ENCODE data around the gene ERAP2. TPM values are rescaled to one million over a fixed set of nuclear protein-coding genes. Genes with fewer than 3 reads are reported as not detected.

The ERAP2 gene
- total RNA-seq, 6 experiments from 2014 or later, result 1.5 to 13.3 (median 8.4) TPM

DNA sequence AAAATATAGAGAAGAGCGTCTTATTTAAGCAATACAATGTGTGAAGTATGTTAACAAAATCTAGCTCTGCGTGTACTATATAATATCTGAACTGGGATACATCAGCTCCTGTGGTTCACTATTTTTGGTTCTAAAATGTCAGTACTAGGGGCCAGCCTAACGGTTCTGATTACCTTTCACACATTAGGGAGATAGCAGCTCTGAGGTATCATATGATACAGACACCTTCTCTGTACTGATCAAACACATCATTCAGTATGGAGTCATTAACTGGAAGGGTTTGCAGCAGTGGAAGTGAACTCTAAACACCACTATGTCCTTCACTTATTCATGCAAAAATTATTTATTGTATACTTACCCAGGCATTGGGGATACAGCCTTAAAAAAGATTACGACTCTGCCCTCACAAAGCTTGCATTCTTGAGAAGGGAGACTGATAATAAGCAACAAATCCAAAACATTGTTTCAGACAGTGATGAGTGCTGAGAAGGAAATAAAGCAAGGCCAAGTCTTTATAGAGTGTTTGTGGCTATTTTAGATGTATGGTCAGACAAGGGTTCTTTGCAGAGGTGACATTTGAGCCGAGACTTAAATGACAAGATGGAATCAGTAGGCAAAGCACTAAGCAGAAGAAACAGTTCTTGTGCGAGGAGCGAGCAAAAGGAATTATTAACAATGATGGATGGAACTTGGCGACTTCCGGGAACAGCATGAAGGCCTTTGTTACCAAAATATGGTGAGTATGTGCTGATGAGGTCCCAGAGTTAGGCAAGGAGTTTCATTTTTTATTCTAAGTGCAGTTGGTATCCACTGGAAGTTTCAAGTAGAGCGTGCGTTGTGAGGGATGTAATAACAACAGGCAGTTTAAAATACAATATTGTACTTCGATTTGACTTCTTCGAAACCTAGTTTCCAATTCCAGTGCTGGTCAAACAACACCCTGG, 57.7 kb downstream of the ERAP2 start:
- H3K4me3 ChIP-seq, result peak overlapping the region; percentile 81 to 87 (median 86)
- H3K27me3 ChIP-seq, result no peaks in the 10 kb centered on the region
- peak overlapping the region; percentile 89 to 97 (median 92) for H3K27ac ChIP-seq
- 17% methylated on average over 13 of the region's 13 CpGs for WGBS (ENCODE audit: insufficient coverage, low coverage, low lambda C conversion rate, missing lambda C conversion rate)
- peaks cover 0 to 20% (median 7%) of the 10 kb centered on the region in 4 donors for H3K4me1 ChIP-seq
- H3K36me3 ChIP-seq, result no peaks in the 10 kb centered on the region
- H3K9me3 ChIP-seq, result peaks cover 0 to 2% (median 0%) of the 10 kb centered on the region in 4 donors
- DNase-seq (no peak), ATAC-seq (no peak)
- TF ChIP-seq POLR2A (IDR thresholded peaks at IDR 0.05), result no peak
- TF ChIP-seq, protein P1, sequence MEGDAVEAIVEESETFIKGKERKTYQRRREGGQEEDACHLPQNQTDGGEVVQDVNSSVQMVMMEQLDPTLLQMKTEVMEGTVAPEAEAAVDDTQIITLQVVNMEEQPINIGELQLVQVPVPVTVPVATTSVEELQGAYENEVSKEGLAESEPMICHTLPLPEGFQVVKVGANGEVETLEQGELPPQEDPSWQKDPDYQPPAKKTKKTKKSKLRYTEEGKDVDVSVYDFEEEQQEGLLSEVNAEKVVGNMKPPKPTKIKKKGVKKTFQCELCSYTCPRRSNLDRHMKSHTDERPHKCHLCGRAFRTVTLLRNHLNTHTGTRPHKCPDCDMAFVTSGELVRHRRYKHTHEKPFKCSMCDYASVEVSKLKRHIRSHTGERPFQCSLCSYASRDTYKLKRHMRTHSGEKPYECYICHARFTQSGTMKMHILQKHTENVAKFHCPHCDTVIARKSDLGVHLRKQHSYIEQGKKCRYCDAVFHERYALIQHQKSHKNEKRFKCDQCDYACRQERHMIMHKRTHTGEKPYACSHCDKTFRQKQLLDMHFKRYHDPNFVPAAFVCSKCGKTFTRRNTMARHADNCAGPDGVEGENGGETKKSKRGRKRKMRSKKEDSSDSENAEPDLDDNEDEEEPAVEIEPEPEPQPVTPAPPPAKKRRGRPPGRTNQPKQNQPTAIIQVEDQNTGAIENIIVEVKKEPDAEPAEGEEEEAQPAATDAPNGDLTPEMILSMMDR (IDR thresholded peaks at IDR 0.05), result no peak
- intact Hi-C loops (cut with DNase I), result no loop called here

DNA sequence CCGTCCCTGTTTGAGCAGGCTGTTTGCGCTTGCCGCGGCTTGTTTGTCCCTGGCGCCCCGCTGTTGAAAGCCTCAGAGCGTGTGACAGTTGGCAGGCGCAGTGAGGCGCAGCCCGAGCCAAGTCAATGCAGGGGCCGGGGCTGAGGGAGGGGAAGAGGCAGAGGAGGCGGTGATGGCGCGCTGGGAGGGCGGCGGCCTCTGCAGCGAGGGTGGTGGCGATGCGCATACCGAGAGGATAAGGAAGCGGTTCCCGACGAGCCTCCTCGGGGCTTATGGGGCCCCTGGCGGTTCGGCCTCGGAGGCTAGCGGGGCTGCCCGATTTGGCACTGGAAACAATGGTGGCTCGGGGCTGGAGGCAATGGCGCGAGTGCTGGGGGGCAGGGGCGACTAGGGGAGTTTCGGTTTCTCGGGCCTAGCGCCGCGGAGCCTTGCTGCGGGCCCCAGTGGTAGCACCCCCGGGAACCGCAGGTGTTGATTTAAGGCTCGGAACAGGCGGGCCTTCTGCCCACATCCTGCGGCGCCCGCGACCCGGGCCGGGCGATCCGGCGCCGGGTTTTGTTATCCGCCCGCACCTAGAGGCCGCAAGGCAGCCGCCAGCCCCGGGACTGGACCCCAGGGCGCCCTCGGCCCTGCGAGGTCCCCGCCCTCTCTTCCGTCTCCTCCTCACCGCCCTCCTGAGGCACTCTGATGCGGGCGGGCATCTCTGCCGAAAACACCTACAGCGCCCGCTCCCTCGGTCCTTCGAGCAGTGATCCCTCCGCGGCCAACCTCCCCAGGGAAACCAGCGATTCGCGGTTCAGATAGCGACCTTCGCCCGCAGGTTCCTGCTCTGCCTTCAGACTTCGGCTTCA, 58.6 kb downstream of the ERAP2 start:
- ATAC-seq (peak; percentile 81 to 89 (median 84)), DNase-seq (peak; percentile 93 to 97 (median 96))
- peaks cover 0 to 2% (median 0%) of the 10 kb centered on the region in 4 donors for H3K9me3 ChIP-seq
- peaks cover 0 to 20% (median 7%) of the 10 kb centered on the region in 4 donors for H3K4me1 ChIP-seq
- H3K27ac ChIP-seq, result peak overlapping the region; percentile 89 to 97 (median 92)
- no peaks in the 10 kb centered on the region for H3K36me3 ChIP-seq
- H3K27me3 ChIP-seq, result no peaks in the 10 kb centered on the region
- under 1% methylated on average over 18 of the region's 80 CpGs for WGBS (ENCODE audit: insufficient coverage, low coverage, low lambda C conversion rate, missing lambda C conversion rate)
- peak overlapping the region; percentile 81 to 87 (median 86) for H3K4me3 ChIP-seq
- intact Hi-C loops (cut with DNase I), result no loop called here
- peak; percentile 87 for TF ChIP-seq POLR2A (IDR thresholded peaks at IDR 0.05)
- TF ChIP-seq, protein P1 (IDR thresholded peaks at IDR 0.05), result peak in 2 of 4 donors; percentile 12 to 25

DNA sequence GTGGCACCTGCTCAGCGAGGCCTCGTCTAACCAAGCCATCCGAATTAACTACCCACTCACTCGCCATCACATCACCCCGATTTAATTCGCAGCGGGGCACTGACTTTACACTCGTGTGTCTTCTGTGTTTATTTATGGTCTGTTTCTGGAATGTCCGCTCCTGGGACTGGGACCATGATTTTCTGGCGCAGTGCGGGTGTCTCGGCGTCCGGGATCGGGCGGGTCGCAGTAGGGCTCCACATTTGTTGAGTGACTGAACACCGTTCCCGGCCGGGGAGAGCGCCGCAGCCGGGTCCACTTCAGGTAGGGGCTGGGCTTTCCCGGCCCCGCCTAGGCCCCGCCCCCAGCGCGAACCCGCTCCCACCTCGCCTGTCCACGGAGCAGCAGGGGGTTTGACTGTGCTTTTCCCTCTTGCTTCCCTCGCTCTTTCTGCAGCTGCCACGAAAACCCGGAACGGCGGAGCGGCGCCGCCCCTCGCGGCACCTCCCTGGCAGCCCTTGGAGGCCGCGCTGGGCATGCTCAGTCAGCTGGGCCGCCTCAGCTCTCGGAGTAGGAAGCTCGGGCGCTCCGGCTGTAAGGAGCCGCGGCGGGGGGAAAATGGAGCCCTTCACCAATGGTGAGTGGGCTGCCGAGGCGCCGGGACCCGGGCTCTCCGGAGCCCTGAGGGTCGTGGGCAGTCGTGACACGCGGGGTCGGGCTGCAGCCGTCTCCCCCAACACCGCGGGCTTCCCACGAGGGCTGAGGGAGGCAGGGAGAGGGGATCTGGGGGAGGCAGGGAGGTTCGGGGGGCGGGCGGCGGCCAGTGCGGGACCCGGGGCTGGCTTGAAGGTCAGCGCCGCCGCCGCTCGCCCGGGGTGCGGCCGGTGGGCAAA, 59.5 kb downstream of the ERAP2 start, which contains the start of gene LNPEP:
Gene LNPEP (plus strand): TSS at position 522 of the 872 bp plus-strand sequence. CDS start 76 bp downstream, at position 598.
- Histone ChIP-seq H3K4me3 (peak within 1 kb of the TSS; percentile 81 to 87 (median 86)), H3K27ac (peak within 1 kb of the TSS; percentile 89 to 97 (median 92)), H3K27me3 (no peaks in the 10 kb centered on the region), H3K4me1 (peaks cover 0 to 20% (median 7%) of the 10 kb centered on the region in 4 donors), H3K36me3 (no peaks in the 10 kb centered on the region), H3K9me3 (peaks cover 0 to 2% (median 0%) of the 10 kb centered on the region in 4 donors)
- ATAC-seq (peak; percentile 81 to 90 (median 83)), DNase-seq (peak; percentile 98 to 99 (median 99))
- TF ChIP-seq, protein P1 (IDR thresholded peaks at IDR 0.05), result peak in 1 of 4 donors; percentile 11
- peak; percentile 87 for TF ChIP-seq POLR2A (IDR thresholded peaks at IDR 0.05)
- under 1% methylated on average over 33 of the region's 79 CpGs for WGBS (ENCODE audit: insufficient coverage, low coverage, low lambda C conversion rate, missing lambda C conversion rate)
- intact Hi-C loops (cut with DNase I), result no loop called here

All from right lobe of liver (tissue), 6 donors.